GM21717 (cell line): Measurements from ENCODE around the gene PIF1.
"Not testable (repeated sequence)": the region's sequence is repeated elsewhere in the genome, so short reads cannot be mapped to it uniquely, and the experiment has no call there.

ENCODE experiments used
- ATAC-seq: cut with Tn5 transposase; IDR thresholded peaks from one replicate; pipeline ENCODE4 v1.9.1; 2021; ENCODE audit warnings: mild to moderate bottlenecking, moderate library complexity; ENCODE audit not compliant: unreplicated experiment

Gene PIF1

DNA sequence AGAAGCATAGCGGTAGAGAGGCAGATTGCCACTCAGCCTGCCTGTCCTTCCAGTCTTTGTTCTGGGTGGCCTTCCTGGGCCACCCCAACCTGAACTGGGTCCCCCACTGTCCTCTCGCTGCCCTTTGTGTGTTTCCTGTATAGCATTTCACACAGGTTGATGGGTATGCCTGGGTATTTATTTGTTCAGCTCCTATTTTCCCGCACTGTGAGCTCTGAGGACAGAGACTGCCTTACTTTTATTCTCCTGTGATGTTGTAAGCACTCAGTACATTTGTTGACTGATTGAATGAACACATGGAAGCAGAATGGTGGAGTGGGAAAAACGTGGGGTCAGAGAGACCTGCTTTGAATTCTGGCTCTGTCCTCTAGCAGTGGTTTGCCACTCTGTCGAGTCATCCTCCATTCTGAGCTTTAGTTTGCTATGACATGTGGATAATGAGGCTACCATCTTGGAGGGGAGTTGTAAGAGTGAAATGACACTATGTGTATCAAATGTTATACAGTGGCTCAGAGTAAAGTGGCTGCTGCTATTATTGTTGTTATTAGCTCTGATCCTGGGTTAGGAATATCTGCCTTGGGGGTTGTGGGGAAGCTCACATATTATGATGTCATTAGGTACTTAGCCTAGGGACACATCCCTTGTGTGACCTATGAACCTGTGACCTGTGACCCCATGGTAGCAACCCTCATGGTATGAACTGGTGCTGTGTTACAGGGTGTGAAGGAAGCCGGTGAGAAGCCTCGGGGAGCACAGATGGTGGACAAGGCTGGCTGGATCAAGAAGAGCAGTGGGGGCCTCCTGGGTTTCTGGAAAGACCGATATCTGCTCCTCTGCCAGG is 22.6 kb upstream of the PIF1 start:
- ATAC-seq = no peak

DNA sequence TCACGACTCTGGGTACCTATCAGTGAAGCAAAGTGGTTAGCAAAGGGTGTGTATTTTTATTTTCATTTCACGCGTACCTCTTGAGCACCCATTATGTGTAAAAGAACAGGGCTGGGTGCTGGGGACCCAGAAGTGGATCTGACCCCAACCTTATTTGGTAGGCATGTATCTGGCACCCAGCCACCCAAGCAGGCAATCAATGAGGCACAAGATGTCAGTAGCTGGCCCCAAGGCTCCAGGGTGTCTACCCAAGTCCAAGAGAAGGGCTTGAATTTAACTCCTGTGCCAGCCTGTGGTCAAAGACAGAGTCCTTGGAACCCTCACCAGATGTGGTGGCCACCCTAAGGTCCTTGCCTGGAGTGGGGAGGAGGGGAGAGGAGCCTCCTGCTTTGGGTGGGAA is 22.0 kb upstream of the PIF1 start:
- no peak for ATAC-seq

GRCh38 chr15:64847016-64847415 is 21.6 kb upstream of the PIF1 start:
- ATAC-seq = no peak

- ATAC-seq = no peak
Observed at GRCh38 chr15:64845831-64846595, 20.6 kb upstream of the PIF1 start.

DNA sequence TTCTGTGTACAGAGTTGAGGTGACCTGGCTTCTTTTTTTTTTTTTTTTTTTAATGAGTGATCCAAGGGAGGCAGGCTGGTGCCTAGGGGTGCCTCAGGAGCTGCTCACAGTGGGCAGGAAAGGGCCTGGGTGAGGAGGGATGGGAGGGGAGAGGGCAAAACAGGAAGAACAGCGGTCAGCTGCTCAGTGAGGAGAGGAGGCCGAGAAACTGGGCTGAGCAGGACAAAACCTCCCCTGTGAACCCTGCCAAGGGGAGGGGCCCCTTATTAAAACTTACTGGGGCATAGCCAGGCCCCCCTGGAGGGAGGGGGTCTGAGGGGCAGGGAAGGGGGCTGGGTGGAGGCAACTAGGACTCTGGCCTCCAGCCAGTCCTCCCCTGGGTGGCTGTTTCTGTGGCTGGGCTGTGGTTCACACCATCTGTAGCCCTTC is 19.8 kb upstream of the PIF1 start:
- ATAC-seq = no peak

GRCh38 chr15:64844576-64845145 is 19.2 kb upstream of the PIF1 start:
- no peak for ATAC-seq

GRCh38 chr15:64843991-64844390 is 18.5 kb upstream of the PIF1 start:
- no peak for ATAC-seq

DNA sequence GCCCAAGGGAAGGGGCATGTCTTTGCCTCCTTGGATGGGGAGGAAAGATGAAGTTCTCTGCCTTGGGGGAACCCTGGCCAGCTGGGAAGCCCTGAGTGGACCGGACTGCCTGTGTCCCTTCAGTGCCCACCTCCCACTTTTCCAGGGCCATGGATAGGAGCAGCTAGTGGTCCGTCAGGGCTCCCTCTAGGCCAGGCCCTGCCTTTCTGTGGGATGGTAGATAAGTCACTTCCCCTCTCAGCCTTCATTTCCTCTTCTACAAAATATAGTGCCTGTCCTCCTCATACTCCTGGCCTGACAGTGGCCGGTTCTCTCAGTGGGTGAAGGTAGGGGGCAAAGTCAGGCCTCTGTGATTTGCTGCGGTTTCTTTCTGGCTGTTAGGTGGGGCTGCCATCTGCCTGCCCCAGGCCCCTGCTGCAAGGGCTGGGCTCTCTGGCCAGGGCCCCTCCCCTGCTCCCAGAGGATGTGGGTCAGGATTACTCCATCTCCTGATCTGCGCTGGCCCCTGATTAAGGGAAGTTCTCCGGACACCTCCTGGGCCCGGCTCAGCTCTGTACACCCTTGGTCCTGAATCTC is 17.6 kb upstream of the PIF1 start:
- ATAC-seq = no peak

GRCh38 chr15:64842096-64842939 is 16.9 kb upstream of the PIF1 start:
- no peak for ATAC-seq

- peak; percentile 51 for ATAC-seq
Observed at GRCh38 chr15:64841344-64842095, 16.1 kb upstream of the PIF1 start, which contains the start of gene PLEKHO2. Gene PLEKHO2 (plus strand): TSS chr15:64841915. CDS start chr15:64842017, 102 bp downstream.

DNA sequence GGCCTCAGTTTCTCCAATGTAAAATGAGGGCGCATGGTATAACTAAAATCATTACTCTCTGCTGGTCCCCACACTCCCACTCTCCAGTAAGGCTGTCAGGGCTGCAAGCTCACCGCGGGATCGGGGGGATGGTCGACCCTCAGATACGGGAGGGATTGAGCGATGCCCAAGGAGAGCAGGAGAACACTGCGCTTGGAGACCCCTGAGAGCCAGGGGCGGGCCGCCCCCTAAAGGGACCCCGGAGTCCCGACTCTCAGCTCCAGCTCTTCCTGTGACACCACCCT is 15.6 kb upstream of the PIF1 start:
- ATAC-seq = no peak

GRCh38 chr15:64837502-64837901 is 12.1 kb upstream of the PIF1 start:
- no peak for ATAC-seq

DNA sequence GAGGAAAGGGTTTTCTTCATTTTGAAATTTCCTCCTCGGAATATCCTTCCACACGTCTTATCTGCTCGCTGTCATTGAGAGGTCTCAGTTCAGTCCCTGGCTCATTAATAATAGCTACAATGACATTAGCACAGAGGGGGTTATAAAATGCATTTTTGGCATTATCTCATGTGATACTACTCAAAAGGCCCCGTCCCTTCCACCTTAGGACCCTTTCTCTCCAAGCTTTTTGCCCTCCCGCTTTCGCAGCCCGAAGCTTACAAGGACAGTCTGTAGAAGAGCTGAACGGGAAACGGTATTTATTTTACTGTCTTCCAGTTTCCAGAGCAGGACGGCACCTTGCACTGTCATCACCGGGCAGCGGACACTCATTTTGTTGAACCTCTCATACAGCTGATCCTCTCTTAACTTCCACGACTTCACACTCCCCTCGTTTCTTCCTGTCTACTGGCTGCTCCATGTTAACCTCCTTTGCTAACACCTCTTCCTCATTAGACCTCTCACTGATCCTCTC is 10.6 kb upstream of the PIF1 start:
- ATAC-seq = no peak

GRCh38 chr15:64833690-64834089 is 8.2 kb upstream of the PIF1 start:
- no peak for ATAC-seq

DNA sequence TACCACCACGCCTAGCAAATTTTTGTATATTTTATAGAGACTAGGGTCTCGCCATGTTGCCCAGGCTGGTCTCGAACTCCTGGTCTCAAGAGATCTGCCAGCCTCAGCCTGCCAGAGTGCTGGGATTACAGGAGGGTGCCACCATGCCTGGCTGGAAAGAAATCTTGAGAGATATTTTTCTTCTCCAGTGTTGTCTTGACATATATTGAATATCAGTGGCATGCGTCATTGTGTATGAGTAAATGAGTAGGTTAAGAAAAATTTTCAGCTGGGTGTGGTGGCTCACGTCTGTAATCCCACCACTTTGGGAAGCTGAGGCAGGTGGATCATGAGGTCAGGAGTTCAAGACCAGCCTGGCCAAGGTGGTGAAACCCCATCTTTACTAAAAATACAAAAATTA is 3.5 kb upstream of the PIF1 start:
- ATAC-seq = no peak

DNA sequence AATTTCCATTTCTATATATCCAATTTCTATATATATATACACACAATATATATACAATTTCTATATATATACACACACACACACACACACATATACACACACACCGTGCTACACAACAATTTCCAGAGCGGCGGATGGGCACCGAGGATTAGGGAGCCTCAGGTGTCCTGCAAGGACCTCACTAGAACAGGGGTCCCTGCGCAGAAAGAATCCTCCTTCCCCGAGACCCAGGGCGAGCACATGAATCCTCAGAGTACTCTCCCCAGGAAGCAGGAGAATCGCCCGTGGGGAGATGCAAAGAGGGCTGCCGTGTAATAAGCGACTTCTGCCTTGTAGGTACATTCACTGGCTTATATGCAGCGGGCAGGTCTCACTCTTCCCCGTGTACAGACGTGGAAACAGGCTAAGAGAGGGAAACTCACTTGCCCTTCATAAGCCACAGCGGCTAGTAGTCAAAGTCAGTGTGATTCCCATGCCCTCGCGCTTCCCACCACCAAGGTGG is 467 bp downstream of the PIF1 start:
- peak; percentile 4 for ATAC-seq

GRCh38 chr15:64816452-64816851 is 9.0 kb downstream of the PIF1 start:
- no peak for ATAC-seq

DNA sequence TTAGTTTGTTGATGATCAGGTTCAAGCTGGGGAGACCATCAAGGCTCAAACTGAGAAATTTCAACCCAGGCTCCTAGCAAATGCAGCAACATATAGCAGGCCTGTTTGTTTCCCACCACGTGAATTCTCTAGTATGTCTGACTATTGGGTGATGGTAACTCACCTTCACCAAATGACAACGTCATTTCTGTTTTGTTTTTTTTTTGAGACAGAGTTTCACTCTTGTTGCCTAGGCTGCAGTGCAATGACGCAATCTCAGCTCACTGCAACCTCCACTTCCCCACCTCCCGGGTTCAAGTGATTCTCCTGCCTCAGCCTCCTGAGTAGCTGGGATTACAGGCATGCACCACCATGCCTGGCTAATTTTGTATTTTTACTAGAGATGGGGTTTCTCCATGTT is 10.5 kb downstream of the PIF1 start:
- not testable (repeated sequence) for ATAC-seq

GRCh38 chr15:64814283-64814682 is 11.2 kb downstream of the PIF1 start:
- not testable (repeated sequence) for ATAC-seq

DNA sequence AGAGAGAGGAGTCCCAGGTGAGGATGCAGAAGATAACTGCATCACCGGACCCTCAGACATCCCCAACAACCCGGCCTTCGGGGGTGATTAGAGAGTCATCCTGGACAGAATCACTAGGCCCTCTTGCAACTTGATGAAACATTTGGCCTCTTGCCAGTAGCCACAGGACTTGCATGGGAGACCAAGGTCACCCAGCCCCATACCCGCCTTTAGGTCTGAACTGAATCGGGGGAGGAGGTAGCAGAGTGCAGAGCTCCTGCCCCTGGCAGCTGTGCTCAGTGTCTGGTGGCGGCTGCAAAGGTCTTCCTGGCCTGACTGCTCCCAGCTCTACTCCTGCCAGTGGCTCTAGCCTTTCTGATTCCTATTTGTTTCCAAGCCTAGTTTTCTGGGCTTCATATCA is 12.4 kb downstream of the PIF1 start:
- no peak for ATAC-seq
